Hepatocyte (in vitro differentiated cells): ENCODE measurements around the gene OR2T34. TPM values are rescaled to one million over a fixed set of nuclear protein-coding genes. Genes with fewer than 3 reads are reported as not detected.
"Not testable (repeated sequence)": the region's sequence is repeated elsewhere in the genome, so short reads cannot be mapped to it uniquely, and the experiment has no call there.

Experiments used
- DNase-seq: peaks from one replicate; pipeline ENCODE4 v3.0.0-alpha.2; 2016; ENCODE audit warnings: low spot score
- H2AFZ ChIP-seq: fragments of 200-600 bp; sonication (generic); 2 replicates; pipeline ENCODE4 v1.6.0; 2016; ENCODE audit warnings: antibody characterized with exemption, mild to moderate bottlenecking
- H3K27ac ChIP-seq: fragments of 200-600 bp; sonication (generic); 2 replicates; pipeline ENCODE4 v1.5.1; 2016; ENCODE audit warnings: mild to moderate bottlenecking
- H3K27me3 ChIP-seq: fragments of 200-600 bp; sonication (generic); 2 replicates; pipeline ENCODE4 v1.6.1; 2016
- H3K36me3 ChIP-seq: fragments of 200-600 bp; sonication (generic); replicated peaks from 2 replicates; pipeline ENCODE4 v1.5.1; 2016; ENCODE audit warnings: low read depth; ENCODE audit not compliant: insufficient read depth
- H3K4me1 ChIP-seq: fragments of 200-600 bp; sonication (generic); 2 replicates; pipeline ENCODE4 v1.5.1; 2016; ENCODE audit warnings: mild to moderate bottlenecking, moderate library complexity; ENCODE audit not compliant: insufficient read depth
- H3K4me2 ChIP-seq: fragments of 200-600 bp; sonication (generic); 2 replicates; pipeline ENCODE4 v1.6.0; 2016
- H3K4me3 ChIP-seq: fragments of 200-600 bp; sonication (generic); 2 replicates; pipeline ENCODE4 v1.5.1; 2016; ENCODE audit warnings: mild to moderate bottlenecking
- H3K79me2 ChIP-seq: fragments of 200-600 bp; sonication (generic); 2 replicates; pipeline ENCODE4 v1.6.0; 2017; ENCODE audit warnings: mild to moderate bottlenecking
- H3K9me2 ChIP-seq: fragments of 200-600 bp; sonication (generic); replicated peaks from 2 replicates; pipeline ENCODE4 v1.6.0; 2017; ENCODE audit warnings: mild to moderate bottlenecking; ENCODE audit not compliant: insufficient read depth
- H3K9me3 ChIP-seq: fragments of 200-600 bp; sonication (generic); 2 replicates; pipeline ENCODE4 v1.5.1; 2016; ENCODE audit warnings: low read depth, mild to moderate bottlenecking
- H4K20me1 ChIP-seq: fragments of 200-600 bp; sonication (generic); 2 replicates; pipeline ENCODE4 v1.6.0; 2016; ENCODE audit warnings: mild to moderate bottlenecking; ENCODE audit not compliant: insufficient read depth, poor library complexity, severe bottlenecking
- CTCF ChIP-seq: fragments of 200-600 bp; sonication (generic); IDR thresholded peaks from 2 replicates; pipeline ENCODE4 v1.5.1; 2016; ENCODE audit warnings: antibody characterized with exemption, mild to moderate bottlenecking; ENCODE audit not compliant: poor library complexity
- EZH2 ChIP-seq: fragments of 200-600 bp; sonication (generic); IDR thresholded peaks from 2 replicates; pipeline ENCODE4 v1.6.1; 2016; ENCODE audit warnings: antibody characterized with exemption, mild to moderate bottlenecking, borderline replicate concordance
- EZH2phosphoT487 ChIP-seq: fragments of 200-600 bp; sonication (generic); IDR thresholded peaks from one replicate; pipeline ENCODE4 v1.6.1; 2018; ENCODE audit warnings: antibody characterized with exemption, mild to moderate bottlenecking, low read depth, moderate library complexity; ENCODE audit not compliant: unreplicated experiment, severe bottlenecking
- WGBS: methylation state at CpG from one replicate; pipeline ENCODE4 v1.1.6; 2016; ENCODE audit warnings: low lambda C conversion rate; ENCODE audit errors: missing lambda C conversion rate; 5-methylcytosine and 5-hydroxymethylcytosine counted together
- polyA plus RNA-seq: library from polyadenylated mRNA; unstranded; fragments of >200 nt; fragmentation: Nextera tagmentation; extraction: Ambion mirVana; gene quantifications from 2 replicates; pipeline ENCODE4 v1.2.1, GENCODE V29; 2016
- total RNA-seq: library from RNA; depleted of rRNA; stranded (reverse); fragments of >200 nt; gene quantifications from 2 replicates; pipeline ENCODE4 v1.2.3, GENCODE V29; 2014

OR2T34 gene, protein sequence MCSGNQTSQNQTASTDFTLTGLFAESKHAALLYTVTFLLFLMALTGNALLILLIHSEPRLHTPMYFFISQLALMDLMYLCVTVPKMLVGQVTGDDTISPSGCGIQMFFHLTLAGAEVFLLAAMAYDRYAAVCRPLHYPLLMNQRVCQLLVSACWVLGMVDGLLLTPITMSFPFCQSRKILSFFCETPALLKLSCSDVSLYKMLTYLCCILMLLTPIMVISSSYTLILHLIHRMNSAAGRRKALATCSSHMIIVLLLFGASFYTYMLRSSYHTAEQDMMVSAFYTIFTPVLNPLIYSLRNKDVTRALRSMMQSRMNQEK
- total RNA-seq (not detected in 2 replicates), polyA plus RNA-seq (not detected in 2 replicates)

DNA sequence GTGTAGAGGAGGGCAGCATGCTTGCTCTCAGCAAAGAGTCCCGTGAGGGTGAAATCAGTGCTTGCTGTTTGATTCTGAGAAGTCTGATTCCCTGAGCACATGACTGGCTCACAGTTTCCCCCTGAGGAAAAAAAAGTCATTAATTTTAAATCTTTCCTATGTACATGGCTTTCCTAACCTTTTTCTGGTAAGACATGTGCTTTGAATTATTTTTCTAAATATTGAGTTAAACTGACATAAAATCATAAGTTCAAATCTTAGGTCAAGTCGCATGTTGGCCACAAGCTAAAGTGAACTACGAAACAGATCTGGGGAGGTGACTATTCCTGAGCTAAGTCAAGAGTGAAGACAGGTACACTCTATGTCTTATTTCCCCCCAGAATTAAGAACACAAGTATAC, at the start of gene OR2T34:
TSS of gene OR2T34 (minus strand) at position 101 of the 400 bp plus-strand sequence. CDS start at position 101, 0 bp downstream.
- H3K79me2 ChIP-seq, H3K27me3 ChIP-seq, H3K9me2 ChIP-seq, H3K9me3 ChIP-seq, H2AFZ ChIP-seq, H3K4me1 ChIP-seq, H3K4me2 ChIP-seq, H3K4me3 ChIP-seq, H3K36me3 ChIP-seq, H3K27ac ChIP-seq, DNase-seq, H4K20me1 ChIP-seq: not testable (repeated sequence)
- 75% methylated on average over 3 of the region's 3 CpGs for WGBS

DNA sequence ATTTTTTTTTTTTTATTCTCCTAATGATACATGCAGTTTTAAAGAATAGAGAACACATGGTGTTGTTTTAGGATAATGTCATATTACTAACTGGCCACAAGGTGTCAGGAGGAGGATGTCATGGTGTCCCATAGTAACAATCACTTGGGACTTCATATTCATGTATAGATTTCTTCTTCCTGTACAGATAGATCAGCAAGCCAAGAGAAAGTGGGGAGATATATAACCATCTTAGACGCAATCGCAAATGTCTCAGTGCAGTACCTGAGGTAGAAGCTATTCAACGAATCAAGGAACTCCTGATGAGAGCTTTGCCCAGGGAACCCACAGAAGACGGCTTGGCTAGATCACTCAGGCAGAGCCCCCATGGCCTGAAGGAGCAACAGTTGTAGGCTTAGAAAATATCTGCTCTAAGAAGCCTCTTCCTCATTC, 48.0 kb upstream of the OR2T34 start:
- WGBS, result 82% methylated on average over 4 of the region's 4 CpGs
- H3K36me3 ChIP-seq, result no peaks in the 10 kb centered on the region
- no peaks in the 10 kb centered on the region for H4K20me1 ChIP-seq
- DNase-seq, result no peak
- H3K9me2 ChIP-seq, result no peaks in the 10 kb centered on the region
- H2AFZ ChIP-seq, result no peak overlapping the region
- no peak overlapping the region for H3K27ac ChIP-seq
- H3K9me3 ChIP-seq, result no peaks in the 10 kb centered on the region
- TF ChIP-seq CTCF, result peak; percentile 31
- TF ChIP-seq EZH2phosphoT487, result no peak
- no peaks in the 10 kb centered on the region for H3K79me2 ChIP-seq
- no peaks in the 10 kb centered on the region for H3K4me1 ChIP-seq
- no peaks in the 10 kb centered on the region for H3K27me3 ChIP-seq
- H3K4me3 ChIP-seq, result no peak overlapping the region
- no peak overlapping the region for H3K4me2 ChIP-seq

DNA sequence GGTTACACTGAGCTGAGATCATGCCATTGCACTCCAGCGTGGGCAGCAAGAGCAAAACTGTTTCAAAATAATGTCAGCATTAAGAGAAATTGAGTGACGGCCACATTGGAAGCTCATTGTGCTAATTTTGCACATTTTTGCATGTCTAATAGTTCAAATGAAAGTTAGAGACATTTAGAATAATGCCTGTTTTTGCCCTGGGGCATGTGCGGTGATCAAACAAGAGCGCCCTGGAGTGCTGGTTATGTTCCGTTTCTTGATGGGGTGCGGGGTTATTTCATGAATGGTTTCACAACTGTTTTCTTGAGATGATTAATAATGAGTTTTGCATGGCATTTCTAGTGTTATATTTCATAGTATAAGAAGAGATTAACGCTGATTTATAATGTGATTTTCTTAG, 47.2 kb upstream of the OR2T34 start:
- Histone ChIP-seq H3K9me3 (no peaks in the 10 kb centered on the region), H3K79me2 (no peaks in the 10 kb centered on the region), H4K20me1 (no peaks in the 10 kb centered on the region), H3K27me3 (no peaks in the 10 kb centered on the region), H3K36me3 (no peaks in the 10 kb centered on the region), H3K27ac (no peak overlapping the region), H3K4me2 (no peak overlapping the region), H2AFZ (no peak overlapping the region), H3K4me3 (no peak overlapping the region), H3K9me2 (no peaks in the 10 kb centered on the region), H3K4me1 (no peaks in the 10 kb centered on the region)
- DNase-seq, result no peak
- 59% methylated on average over 7 of the region's 7 CpGs for WGBS
- TF ChIP-seq EZH2phosphoT487 (no peak), EZH2 (no peak), CTCF (no peak)

DNA sequence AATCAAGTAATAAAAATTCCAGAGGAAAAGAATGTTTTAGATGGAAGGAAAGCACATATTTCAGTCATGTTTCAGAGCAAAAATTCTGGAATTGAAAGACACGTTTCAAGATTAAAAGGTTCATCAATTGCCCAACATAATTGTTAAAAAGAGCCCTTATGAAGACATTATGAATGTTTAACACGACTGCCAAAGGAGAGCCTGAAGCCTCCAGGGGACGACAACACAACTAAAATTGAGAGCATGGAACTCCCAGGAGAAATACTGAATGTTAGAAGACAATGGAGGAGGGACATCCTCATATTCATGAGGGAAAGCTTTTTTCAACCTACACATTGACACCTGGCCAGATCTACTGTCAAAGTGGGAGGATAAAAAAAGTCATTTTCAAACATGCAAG, 44.3 kb upstream of the OR2T34 start:
- no peak overlapping the region for H3K4me2 ChIP-seq
- H4K20me1 ChIP-seq, result no peaks in the 10 kb centered on the region
- no peaks in the 10 kb centered on the region for H3K36me3 ChIP-seq
- H3K9me3 ChIP-seq, result no peaks in the 10 kb centered on the region
- H3K4me3 ChIP-seq, result no peak overlapping the region
- TF ChIP-seq CTCF (peak; percentile 14), EZH2phosphoT487 (no peak)
- H3K79me2 ChIP-seq, result no peaks in the 10 kb centered on the region
- no peaks in the 10 kb centered on the region for H3K9me2 ChIP-seq
- no peak overlapping the region for H2AFZ ChIP-seq
- DNase-seq, result no peak
- H3K4me1 ChIP-seq, result no peaks in the 10 kb centered on the region
- H3K27me3 ChIP-seq, result no peaks in the 10 kb centered on the region
- no peak overlapping the region for H3K27ac ChIP-seq
- WGBS, result 21% methylated on average over 3 of the region's 3 CpGs
